Activated CD4-positive, alpha-beta T cell treated with anti-CD3 and anti-CD28 coated beads for 48 hours (primary cell): Measurements from ENCODE around the gene DYNC2LI1.

Experiments used
- DNase-seq: peaks from one replicate; pipeline ENCODE4 v3.0.0-alpha.2; 2020

Gene DYNC2LI1

GRCh38 chr2:43764086-43764705, 9.6 kb upstream of the DYNC2LI1 start:
- DNase-seq, result no peak

GRCh38 chr2:43766006-43766405, 7.8 kb upstream of the DYNC2LI1 start:
- no peak for DNase-seq

GRCh38 chr2:43774617-43775016, 778 bp downstream of the DYNC2LI1 start:
- DNase-seq, result no peak

- peak; percentile 36 for DNase-seq
These were observed 2.5 kb downstream of the DYNC2LI1 start for GRCh38 chr2:43776324-43776723.

- DNase-seq, result peak; percentile 57
These were observed 3.6 kb downstream of the DYNC2LI1 start for GRCh38 chr2:43777306-43777926.

- DNase-seq, result no peak
These were observed 4.4 kb downstream of the DYNC2LI1 start for GRCh38 chr2:43778233-43778632.

- no peak for DNase-seq
These were observed 14.1 kb downstream of the DYNC2LI1 start for GRCh38 chr2:43787895-43788294.

- DNase-seq, result no peak
These were observed 14.8 kb downstream of the DYNC2LI1 start for GRCh38 chr2:43788646-43789045.

- no peak for DNase-seq
These were observed 16.3 kb downstream of the DYNC2LI1 start for GRCh38 chr2:43790147-43790546.

- DNase-seq, result no peak
These were observed 17.4 kb downstream of the DYNC2LI1 start for GRCh38 chr2:43791035-43791765.

- DNase-seq, result no peak
These were observed 18.8 kb downstream of the DYNC2LI1 start for GRCh38 chr2:43792653-43793052.

GRCh38 chr2:43794956-43795355, 21.1 kb downstream of the DYNC2LI1 start:
- no peak for DNase-seq

- DNase-seq, result no peak
These were observed 22.4 kb downstream of the DYNC2LI1 start for GRCh38 chr2:43796206-43796605.

- no peak for DNase-seq
These were observed 24.5 kb downstream of the DYNC2LI1 start for GRCh38 chr2:43798300-43798699.

GRCh38 chr2:43800894-43801293, 27.1 kb downstream of the DYNC2LI1 start:
- no peak for DNase-seq

GRCh38 chr2:43802135-43802534, 28.3 kb downstream of the DYNC2LI1 start:
- DNase-seq, result no peak

- DNase-seq, result no peak
These were observed 29.3 kb downstream of the DYNC2LI1 start for GRCh38 chr2:43803113-43803512.

- DNase-seq, result no peak
These were observed 32.8 kb downstream of the DYNC2LI1 start for GRCh38 chr2:43806719-43807031.

GRCh38 chr2:43810452-43810851, 36.6 kb downstream of the DYNC2LI1 start:
- no peak for DNase-seq

GRCh38 chr2:43810888-43811287, 37.0 kb downstream of the DYNC2LI1 start:
- DNase-seq, result no peak

GRCh38 chr2:43812006-43812405, 38.2 kb downstream of the DYNC2LI1 start:
- DNase-seq, result no peak

- DNase-seq, result no peak
These were observed 39.1 kb downstream of the DYNC2LI1 start for GRCh38 chr2:43812947-43813346.

- DNase-seq, result no peak
These were observed 40.9 kb downstream of the DYNC2LI1 start for GRCh38 chr2:43814711-43815110.

- DNase-seq, result peak; percentile 52
These were observed 44.9 kb downstream of the DYNC2LI1 start for GRCh38 chr2:43818761-43819160.
